Inflammatory macrophage (primary cell): ENCODE results near the gene CDSN.

Source experiments
- DNase-seq, 2 donors: peaks; one replicate each; pipeline ENCODE4 v3.0.0-alpha.2; 2020 to 2022

CDSN gene

GRCh38 chr6:31114970-31115849, 5.0 kb downstream of the CDSN start:
- DNase-seq = peak in 1 of 2 donors; percentile 36

GRCh38 chr6:31114541-31114878, 5.7 kb downstream of the CDSN start, which contains the start of gene PSORS1C1:
TSS of gene PSORS1C1 (plus strand) at chr6:31114800. CDS start at chr6:31129633, 14,833 bp downstream.
- DNase-seq = no peak

- DNase-seq = no peak
Observed at GRCh38 chr6:31113861-31114540, 6.2 kb downstream of the CDSN start.

- no peak for DNase-seq
Observed at GRCh38 chr6:31112478-31112877, 7.8 kb downstream of the CDSN start, which contains the start of gene C6orf15. TSS of gene C6orf15 (minus strand) at chr6:31112575. CDS start at chr6:31112555, 20 bp downstream.

GRCh38 chr6:31111712-31112111, 8.5 kb downstream of the CDSN start:
- no peak for DNase-seq

GRCh38 chr6:31110825-31111582, 9.2 kb downstream of the CDSN start:
- DNase-seq = no peak

GRCh38 chr6:31107052-31107451, 13.2 kb downstream of the CDSN start:
- DNase-seq = no peak

GRCh38 chr6:31103136-31103535, 17.1 kb downstream of the CDSN start:
- no peak for DNase-seq

- no peak for DNase-seq
Observed at GRCh38 chr6:31098449-31098938, 21.8 kb downstream of the CDSN start.

GRCh38 chr6:31096656-31097055, 23.6 kb downstream of the CDSN start:
- DNase-seq = no peak

GRCh38 chr6:31096215-31096614, 24.0 kb downstream of the CDSN start:
- DNase-seq = no peak

- DNase-seq = peak in 1 of 2 donors; percentile 19
Observed at GRCh38 chr6:31094389-31094881, 25.8 kb downstream of the CDSN start.

GRCh38 chr6:31092769-31093505, 27.3 kb downstream of the CDSN start:
- no peak for DNase-seq

- DNase-seq = no peak
Observed at GRCh38 chr6:31092238-31092637, 28.0 kb downstream of the CDSN start.

GRCh38 chr6:31091680-31092079, 28.6 kb downstream of the CDSN start:
- DNase-seq = no peak

- DNase-seq = no peak
Observed at GRCh38 chr6:31090973-31091364, 29.3 kb downstream of the CDSN start.

GRCh38 chr6:31090275-31090972, 29.8 kb downstream of the CDSN start:
- no peak for DNase-seq

- DNase-seq = peak; percentile 87 to 93
Observed at GRCh38 chr6:31087494-31088089, 32.7 kb downstream of the CDSN start.

GRCh38 chr6:31086788-31087440, 33.3 kb downstream of the CDSN start:
- DNase-seq = no peak

- DNase-seq = peak; percentile 42 to 48
Observed at GRCh38 chr6:31083742-31084354, 36.4 kb downstream of the CDSN start.
